Measurements from ENCODE around the gene RAD51AP2.

The RAD51AP2 gene

DNA sequence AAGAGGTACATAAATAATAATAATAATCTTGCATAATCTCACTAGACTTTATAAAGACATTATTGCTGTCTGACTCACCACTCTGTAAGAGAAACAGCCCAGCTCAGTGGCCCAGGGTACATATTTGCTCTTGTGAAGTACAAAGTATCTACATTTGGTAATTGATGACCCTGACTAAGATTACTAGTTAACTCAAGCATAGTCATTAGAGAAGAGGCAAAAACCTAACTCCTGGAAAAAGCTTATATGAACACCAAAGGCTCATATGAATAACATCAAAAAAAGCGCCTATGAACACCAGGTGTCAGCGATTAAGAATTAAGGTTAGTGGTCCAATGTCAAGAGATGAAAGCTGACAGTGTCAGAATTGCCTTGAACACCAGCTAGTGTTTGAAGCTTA is 38.4 kb downstream of the RAD51AP2 start:
- TF ChIP-seq, protein P1, sequence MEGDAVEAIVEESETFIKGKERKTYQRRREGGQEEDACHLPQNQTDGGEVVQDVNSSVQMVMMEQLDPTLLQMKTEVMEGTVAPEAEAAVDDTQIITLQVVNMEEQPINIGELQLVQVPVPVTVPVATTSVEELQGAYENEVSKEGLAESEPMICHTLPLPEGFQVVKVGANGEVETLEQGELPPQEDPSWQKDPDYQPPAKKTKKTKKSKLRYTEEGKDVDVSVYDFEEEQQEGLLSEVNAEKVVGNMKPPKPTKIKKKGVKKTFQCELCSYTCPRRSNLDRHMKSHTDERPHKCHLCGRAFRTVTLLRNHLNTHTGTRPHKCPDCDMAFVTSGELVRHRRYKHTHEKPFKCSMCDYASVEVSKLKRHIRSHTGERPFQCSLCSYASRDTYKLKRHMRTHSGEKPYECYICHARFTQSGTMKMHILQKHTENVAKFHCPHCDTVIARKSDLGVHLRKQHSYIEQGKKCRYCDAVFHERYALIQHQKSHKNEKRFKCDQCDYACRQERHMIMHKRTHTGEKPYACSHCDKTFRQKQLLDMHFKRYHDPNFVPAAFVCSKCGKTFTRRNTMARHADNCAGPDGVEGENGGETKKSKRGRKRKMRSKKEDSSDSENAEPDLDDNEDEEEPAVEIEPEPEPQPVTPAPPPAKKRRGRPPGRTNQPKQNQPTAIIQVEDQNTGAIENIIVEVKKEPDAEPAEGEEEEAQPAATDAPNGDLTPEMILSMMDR (conservative IDR thresholded peaks at IDR 0.05), result no peak
- no peak overlapping the region for H3K27ac ChIP-seq

GRCh38 chr2:17476830-17477229 is 41.4 kb downstream of the RAD51AP2 start:
- no peak overlapping the region for H3K27ac ChIP-seq
- TF ChIP-seq, protein P1 (conservative IDR thresholded peaks at IDR 0.05), result no peak

GRCh38 chr2:17476064-17476463 is 42.2 kb downstream of the RAD51AP2 start:
- TF ChIP-seq, protein P1 (conservative IDR thresholded peaks at IDR 0.05), result no peak
- H3K27ac ChIP-seq, result no peak overlapping the region

DNA sequence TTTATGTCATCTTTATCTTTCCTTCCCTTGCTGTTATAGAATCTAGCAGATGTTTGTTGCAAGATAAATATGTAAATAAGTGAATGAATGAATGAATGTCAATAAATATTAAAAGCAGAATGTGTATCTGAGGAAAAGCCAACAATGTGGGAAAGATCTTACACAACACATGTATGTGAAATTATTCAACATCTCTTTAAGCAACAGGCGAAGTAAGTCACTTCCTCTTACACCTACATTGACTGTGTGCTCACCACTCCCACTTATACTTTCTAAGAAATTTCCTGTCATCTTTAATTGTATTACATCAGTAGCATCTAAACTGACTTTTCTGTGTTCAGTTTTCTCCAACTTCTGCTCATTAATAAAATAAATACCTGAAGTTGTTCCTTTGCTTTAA is 43.0 kb downstream of the RAD51AP2 start:
- TF ChIP-seq, protein P1 (conservative IDR thresholded peaks at IDR 0.05), result no peak

DNA sequence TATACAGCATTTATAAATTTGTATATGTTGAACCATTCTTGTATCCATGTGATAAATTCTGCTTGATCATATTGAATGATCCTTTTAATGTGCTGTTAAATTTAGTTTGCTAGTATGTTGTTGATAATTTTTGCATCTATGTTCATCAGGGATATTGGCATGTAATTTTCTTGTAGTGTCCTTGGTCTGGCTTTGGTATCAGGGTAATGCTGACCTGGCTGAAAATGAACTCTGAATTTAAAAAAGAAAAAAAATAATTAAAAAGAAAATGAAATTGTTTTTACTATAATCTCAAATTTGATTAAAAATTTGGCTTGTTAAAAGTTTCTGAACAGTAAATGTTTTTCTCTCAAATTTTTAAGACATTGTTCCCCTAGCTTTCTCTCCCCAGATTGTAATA is 46.3 kb downstream of the RAD51AP2 start:
- no peak overlapping the region for H3K27ac ChIP-seq
- TF ChIP-seq, protein P1 (conservative IDR thresholded peaks at IDR 0.05), result no peak

More for the DNA sequence above, 43.0 kb downstream of the RAD51AP2 start:
- no peak overlapping the region for H3K27ac ChIP-seq

GRCh38 chr2:17470855-17471641 is 47.2 kb downstream of the RAD51AP2 start:
- H3K27ac ChIP-seq, result no peak overlapping the region
- TF ChIP-seq, protein P1 (conservative IDR thresholded peaks at IDR 0.05), result peak; percentile 58

DNA sequence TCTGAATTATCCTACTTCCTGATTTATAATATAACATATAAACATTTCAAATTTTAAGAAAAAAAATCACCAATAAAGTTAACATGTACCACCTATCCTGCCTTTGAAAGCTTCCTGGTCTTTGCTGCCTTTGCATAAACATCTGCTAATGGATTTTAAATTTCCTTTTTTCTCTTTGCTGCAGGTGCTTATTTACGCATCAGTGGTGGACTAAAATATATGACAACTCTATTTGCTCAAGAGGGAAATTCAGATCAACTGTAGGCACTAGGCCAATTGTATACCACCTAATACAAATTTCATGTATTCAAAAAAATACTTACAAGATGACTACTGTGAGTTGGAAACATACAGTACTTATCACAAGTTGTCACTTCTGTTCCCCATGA is 57.2 kb downstream of the RAD51AP2 start:
- H3K27ac ChIP-seq, result no peak overlapping the region
- TF ChIP-seq, protein P1 (conservative IDR thresholded peaks at IDR 0.05), result no peak
